GM12878 (cell line): ENCODE data around the gene DEXI. TPM values are rescaled to one million over a fixed set of nuclear protein-coding genes. Genes with fewer than 3 reads are reported as not detected.

Experiments
- ATAC-seq: fragments of 200-7000 bp; cut with Tn5 transposase; 3 replicates; pipeline ENCODE4 v1.9.1; 2020; ENCODE audit warnings: mild to moderate bottlenecking, moderate library complexity
- BruUV-seq: library from RNA; stranded (reverse); fragments of 400-500 nt; replicated peaks from 2 replicates; lab custom pipeline; 2021; lab: Mats Ljungman, UMichigan
- CTCF ChIA-PET: fragments of 300-600 bp; sonication (Branson Sonifier 250); formaldehyde crosslinking; extraction: SDS; loops from one replicate; lab custom pipeline; 2021; ENCODE audit warnings: inconsistent platforms; lab: Yijun Ruan, JAX
- POLR2A ChIA-PET: fragments of 350-600 bp; formaldehyde crosslinking; extraction: SDS; loops from one replicate; lab custom pipeline; 2021; ENCODE audit warnings: inconsistent platforms; lab: Charles Lee
- RAD21 ChIA-PET: fragments of 300-600 bp; sonication (Branson Sonifier 250); formaldehyde crosslinking; loops from one replicate; lab custom pipeline; 2023; ENCODE audit warnings: antibody characterized with exemption; ENCODE audit not compliant: unreplicated experiment; lab: Charles Lee
- SMC1A ChIA-PET: fragments of 300-600 bp; sonication (Branson Sonifier 250); formaldehyde crosslinking; loops from one replicate; lab custom pipeline; 2023; ENCODE audit not compliant: unreplicated experiment, uncharacterized antibody; lab: Charles Lee
- DNase-seq: peaks from one replicate; pipeline ENCODE4 v3.0.0-alpha.2; 2011; ENCODE audit warnings: low read depth, low spot score
- FAIRE-seq: peaks from 3 replicates; lab custom pipeline; 2011; peaks lifted over from hg19 to GRCh38; lab: Jason Lieb, UNC
- H2AFZ ChIP-seq: 2 replicates; pipeline ENCODE4 v1.6.0; 2011; ENCODE audit warnings: low read depth, low read length, control low read depth; ENCODE audit not compliant: control insufficient read depth
- H3K27ac ChIP-seq: 2 replicates; pipeline ENCODE4 v1.5.1; 2011; ENCODE audit warnings: control low read depth; ENCODE audit not compliant: control insufficient read depth, insufficient read depth
- H3K27me3 ChIP-seq, 2 experiments: replicated peaks in 1 of 2; 2 replicates each; pipeline versions ENCODE4 v1.6.0 to v1.6.1; 2011; ENCODE audit warnings: low read length in 1 of 2; ENCODE audit not compliant: control insufficient read depth in 2 of 2, insufficient read depth in 2 of 2
- H3K36me3 ChIP-seq, 2 experiments: 2 replicates each; pipeline ENCODE4 v1.5.1; 2011; ENCODE audit warnings: low read length in 1 of 2; ENCODE audit not compliant: control insufficient read depth in 2 of 2, insufficient read depth in 2 of 2
- H3K4me1 ChIP-seq: 2 replicates; pipeline ENCODE4 v1.6.1; 2011; ENCODE audit warnings: mild to moderate bottlenecking, low read length, moderate library complexity, mixed read lengths; ENCODE audit not compliant: control insufficient read depth, insufficient read depth
- H3K4me2 ChIP-seq: 2 replicates; pipeline ENCODE4 v1.6.0; 2011; ENCODE audit warnings: control low read depth; ENCODE audit not compliant: control insufficient read depth, insufficient read depth
- H3K4me3 ChIP-seq: fragments of 200-600 bp; sonication (generic); 2 replicates; pipeline ENCODE4 v1.5.1; 2016
- H3K79me2 ChIP-seq: 2 replicates; pipeline ENCODE4 v1.6.0; 2011; ENCODE audit warnings: low read length; ENCODE audit not compliant: control insufficient read depth, insufficient read depth
- H3K9ac ChIP-seq: 2 replicates; pipeline ENCODE4 v1.8.0; 2011; ENCODE audit warnings: low read length, control low read depth, mixed read lengths; ENCODE audit not compliant: control insufficient read depth, insufficient read depth
- H3K9me3 ChIP-seq: replicated peaks from 3 replicates; pipeline ENCODE4 v1.5.1; 2011; ENCODE audit warnings: mild to moderate bottlenecking, low read length; ENCODE audit not compliant: control insufficient read depth, insufficient read depth
- H4K20me1 ChIP-seq: 2 replicates; pipeline ENCODE4 v1.6.0; 2011; ENCODE audit not compliant: control insufficient read depth, insufficient read depth
- CBFB ChIP-seq: IDR thresholded peaks from 2 replicates; pipeline ENCODE4 v1.6.1; 2016; ENCODE audit warnings: antibody characterized with exemption, low read depth
- EGR1 ChIP-seq, 2 experiments: IDR thresholded peaks; 1 replicate in 1 of 2; 2 replicates in 1 of 2; pipeline ENCODE4 v1.6.1; 2011 to 2012; ENCODE audit warnings: low read depth in 2 of 2, low read length in 2 of 2, borderline replicate concordance in 1 of 2, mild to moderate bottlenecking in 1 of 2, moderate library complexity in 1 of 2
- EP300 ChIP-seq, 2 experiments: fragments of 150-350 bp in 1 of 2; IDR thresholded peaks; 2 replicates each; pipeline ENCODE4 v1.6.1; 2011 to 2012; ENCODE audit warnings: low read depth in 2 of 2, low read length in 2 of 2, borderline replicate concordance in 1 of 2, improper control_type of control experiment in 1 of 2, inconsistent platforms in 1 of 2; ENCODE audit not compliant: control insufficient read depth in 1 of 2
- IRF3 ChIP-seq: fragments of 450-650 bp; IDR thresholded peaks from 2 replicates; pipeline ENCODE4 v1.6.1; 2014; ENCODE audit warnings: mild to moderate bottlenecking
- IRF5 ChIP-seq: fragments of 450-650 bp; IDR thresholded peaks from 2 replicates; pipeline ENCODE4 v1.6.1; 2017; ENCODE audit warnings: borderline replicate concordance
- NBN ChIP-seq: fragments of 450-650 bp; IDR thresholded peaks from 2 replicates; pipeline ENCODE4 v1.6.1; 2016
- NFIC ChIP-seq: IDR thresholded peaks from 2 replicates; pipeline ENCODE4 v1.6.1; 2012; ENCODE audit warnings: low read depth, mild to moderate bottlenecking, inconsistent platforms, low read length, moderate library complexity
- NKRF ChIP-seq: fragments of 450-650 bp; conservative IDR thresholded peaks from 2 replicates; pipeline ENCODE4 v1.6.1; 2017; ENCODE audit warnings: mild to moderate bottlenecking, moderate library complexity
- NRF1 ChIP-seq: conservative IDR thresholded peaks from 2 replicates; pipeline ENCODE4 v1.6.1; 2011; ENCODE audit warnings: mild to moderate bottlenecking, low read depth, low read length, improper control_type of control experiment
- PML ChIP-seq: IDR thresholded peaks from 2 replicates; pipeline ENCODE4 v1.6.1; 2012; ENCODE audit warnings: low read length, inconsistent platforms
- RAD51 ChIP-seq: fragments of 450-650 bp; IDR thresholded peaks from 2 replicates; pipeline ENCODE4 v1.6.1; 2016; ENCODE audit warnings: moderate library complexity, mild to moderate bottlenecking, inconsistent platforms
- RUNX3 ChIP-seq: IDR thresholded peaks from 2 replicates; pipeline ENCODE4 v1.6.1; 2012; ENCODE audit warnings: low read length, inconsistent platforms
- SKIL ChIP-seq: fragments of 450-650 bp; IDR thresholded peaks from 2 replicates; pipeline ENCODE4 v1.6.1; 2017; ENCODE audit warnings: mild to moderate bottlenecking, low read depth, inconsistent platforms; ENCODE audit not compliant: poor library complexity, severe bottlenecking
- SMAD5 ChIP-seq: IDR thresholded peaks from 2 replicates; pipeline ENCODE4 v1.6.1; 2016; ENCODE audit warnings: antibody characterized with exemption, low read depth
- TCF3 ChIP-seq: IDR thresholded peaks from 2 replicates; pipeline ENCODE4 v1.6.1; 2012; ENCODE audit warnings: low read depth, mild to moderate bottlenecking, low read length, borderline replicate concordance; ENCODE audit not compliant: insufficient read depth
- YY1 ChIP-seq: IDR thresholded peaks from 2 replicates; pipeline ENCODE4 v1.6.1; 2011; ENCODE audit warnings: low read depth, mild to moderate bottlenecking, low read length
- ZBED1 ChIP-seq: IDR thresholded peaks from 2 replicates; pipeline ENCODE4 v1.6.1; 2016; ENCODE audit warnings: borderline replicate concordance
- WGBS: methylation state at CpG from one replicate; pipeline ENCODE4 v1.1.6; 2016; ENCODE audit warnings: low lambda C conversion rate; ENCODE audit not compliant: insufficient replicate concordance, insufficient coverage; ENCODE audit errors: missing lambda C conversion rate; 5-methylcytosine and 5-hydroxymethylcytosine counted together
- in situ Hi-C: fragments of 300-500 bp; cut with MboI; formaldehyde crosslinking; loops from 9 replicates; pipeline ENCODE4 v1.14.3; 2018; ENCODE audit warnings: mixed read lengths
- intact Hi-C: fragments of 100-400 bp; cut with micrococcal nuclease; formaldehyde crosslinking; loops from one replicate; pipeline ENCODE4 v1.14.2; 2022; ENCODE audit not compliant: unreplicated experiment
- polyA plus RNA-seq, 11 experiments: library from polyadenylated mRNA; depleted of rRNA in 4 of 11; unstranded in 6 of 11; stranded (reverse) in 5 of 11; fragments of >200 nt; fragmentation: Nextera tagmentation in 4 of 11; fragmentation: Illumina TruSeq in 1 of 11; extraction: Ambion mirVana in 4 of 11; extraction: Trizol in 1 of 11; gene quantifications; 1 replicate in 1 of 11; 2 replicates in 10 of 11; pipeline versions ENCODE4 v1.2.1 to v1.2.3, GENCODE V29; 2011 to 2016; ENCODE audit warnings: inconsistent platforms in 2 of 11, missing spikeins in 2 of 11, low read depth in 1 of 11
- total RNA-seq, 4 experiments: library from RNA; depleted of rRNA in 3 of 4; stranded (reverse); fragments of >200 nt in 3 of 4; fragmentation: Illumina TruSeq in 1 of 4; extraction: Trizol in 1 of 4; gene quantifications; 2 replicates each; pipeline versions ENCODE4 v1.2.1 to v1.2.3, GENCODE V29; 2013 to 2021

DEXI gene
- total and polyA plus RNA-seq, 10 of the 15 experiments (the other 5 are each of a cell fraction or from before 2014, with no cell fraction given), result 1.4 to 26.3 (median 18.4) TPM

GRCh38 chr16:10896165-10896564 is 46.1 kb downstream of the DEXI start:
- intact Hi-C loops, result loop anchor here (2.0 to 10.0 kb wide), 2 partner anchors 15 to 591 kb away; no protein-coding TSS in a partner anchor
- peak overlapping the region; percentile 38; the same call in 1 of the 2 replicates for H3K4me3 ChIP-seq
- H3K4me2 ChIP-seq, result peak overlapping the region; percentile 86
- H3K36me3 ChIP-seq, result peaks cover 29 to 55% of the 10 kb centered on the region in 2 experiments
- SMC1A ChIA-PET, result interaction anchor here (0.7 to 4.3 kb wide), 8 partner anchors 9 to 143 kb away, joined by 3 to 37 read pairs (median 10); partner anchors contain the start of gene CIITA
- H3K9me3 ChIP-seq, result no peaks in the 10 kb centered on the region; the same call in 2 of the 3 replicates
- peak; percentile 42 for ATAC-seq
- RAD21 ChIA-PET, result interaction anchor here (0.8 to 3.9 kb wide), 9 partner anchors 12 to 156 kb away, joined by 3 to 39 read pairs (median 5); partner anchors contain the start of gene CIITA
- CTCF ChIA-PET, result interaction anchor here (0.8 to 2.8 kb wide), 6 partner anchors 9 to 26 kb away, joined by 3 to 13 read pairs (median 4); partner anchors contain the start of gene CIITA
- peaks cover 60% of the 10 kb centered on the region for H3K4me1 ChIP-seq
- BruUV-seq, result TSS peak; percentile 21
- peak overlapping the region; percentile 47; the same call in 1 of the 2 replicates for H3K9ac ChIP-seq
- H3K27me3 ChIP-seq, result no peaks in the 10 kb centered on the region
- FAIRE-seq, result peak; percentile 27
- H3K27ac ChIP-seq, result peak overlapping the region; percentile 54
- peaks cover 30% of the 10 kb centered on the region for H3K79me2 ChIP-seq
- no peak for DNase-seq
- H2AFZ ChIP-seq, result no peak overlapping the region
- POLR2A ChIA-PET, result interaction anchor here (1.0 to 3.5 kb wide), 7 partner anchors 12 to 157 kb away, joined by 3 to 24 read pairs (median 7); no protein-coding TSS in a partner anchor
- WGBS, result 11% methylated on average over 3 of the region's 3 CpGs
- in situ Hi-C loops, result loop anchor here (25.0 kb wide), 2 partner anchors 584 to 1759 kb away; no protein-coding TSS in a partner anchor
- peaks cover 10% of the 10 kb centered on the region for H4K20me1 ChIP-seq
- TF ChIP-seq IRF5 (no peak), TCF3 (no peak), NFIC (no peak), SMAD5 (no peak), NBN (no peak), EP300 (IDR thresholded peaks at IDR 0.05; ENCODE audit: borderline replicate concordance in 1 of 2, control insufficient read depth in 1 of 2, low read depth in 2 of 2, low read length in 2 of 2) (0 out of 4 replicates have a peak, but pooled peaks of 1 of the 2 experiments have one; percentile 33), CBFB (0 out of 2 replicates have a peak, but pooled peaks have one; percentile 14), ZBED1 (no peak; the same call in 1 of the 2 replicates), NRF1 (no peak), RUNX3 (peak; percentile 81), IRF3 (no peak), SKIL (peak; percentile 54), NKRF (no peak), RAD51 (no peak), EGR1 (IDR thresholded peaks at IDR 0.05; ENCODE audit: borderline replicate concordance in 1 of 2, low read depth in 2 of 2, low read length in 2 of 2) (no peak), PML (0 out of 2 replicates have a peak, but pooled peaks have one; percentile 11), YY1 (no peak)
